Astrocyte (in vitro differentiated cells and primary cell): Measurements from ENCODE around the gene B3GALT6. TPM values are rescaled to one million over a fixed set of nuclear protein-coding genes. Genes with fewer than 3 reads are reported as not detected.
A peak's percentile ranks its signal among the peaks of the same experiment; 100 is the strongest.

Source experiments
- DNase-seq: peaks from one replicate; pipeline ENCODE4 v3.0.0-alpha.2; 2010; ENCODE audit warnings: low read depth
- FAIRE-seq: peaks from 2 replicates; lab custom pipeline; 2011; peaks lifted over from hg19 to GRCh38; lab: Jason Lieb, UNC
- H2AFZ ChIP-seq: 2 replicates; pipeline ENCODE4 v1.6.0; 2012; ENCODE audit warnings: low read depth, low read length, inconsistent platforms
- H3K27ac ChIP-seq: 2 replicates; pipeline ENCODE4 v1.5.1; 2011; ENCODE audit warnings: low read depth, low read length, inconsistent platforms
- H3K27me3 ChIP-seq: 2 replicates; pipeline ENCODE4 v1.6.0; 2011; ENCODE audit warnings: low read length, inconsistent platforms; ENCODE audit not compliant: insufficient read depth
- H3K36me3 ChIP-seq: 2 replicates; pipeline ENCODE4 v1.5.1; 2011; ENCODE audit warnings: low read length, inconsistent platforms; ENCODE audit not compliant: insufficient read depth
- H3K4me1 ChIP-seq: 2 replicates; pipeline ENCODE4 v1.5.1; 2011; ENCODE audit warnings: low read length, inconsistent platforms; ENCODE audit not compliant: insufficient read depth
- H3K4me2 ChIP-seq: 2 replicates; pipeline ENCODE4 v1.6.0; 2012; ENCODE audit warnings: low read length, inconsistent platforms
- H3K4me3 ChIP-seq: 2 replicates; pipeline ENCODE4 v1.5.1; 2011; ENCODE audit warnings: low read depth, mild to moderate bottlenecking, low read length, inconsistent platforms; ENCODE audit not compliant: insufficient read depth
- H3K79me2 ChIP-seq: 2 replicates; pipeline ENCODE4 v1.6.0; 2012; ENCODE audit warnings: mild to moderate bottlenecking, low read length, inconsistent platforms; ENCODE audit not compliant: insufficient read depth
- H3K9ac ChIP-seq: 2 replicates; pipeline ENCODE4 v1.6.0; 2012; ENCODE audit warnings: mild to moderate bottlenecking, low read length, inconsistent platforms
- H3K9me3 ChIP-seq: 2 replicates; pipeline ENCODE4 v1.5.1; 2012; ENCODE audit warnings: low read depth, mild to moderate bottlenecking, low read length, inconsistent platforms; ENCODE audit not compliant: insufficient read depth
- H4K20me1 ChIP-seq: 2 replicates; pipeline ENCODE4 v1.6.0; 2012; ENCODE audit warnings: low read length, inconsistent platforms; ENCODE audit not compliant: insufficient read depth
- H3K27ac Mint-ChIP-seq: one replicate; pipeline ENCODE4 v1.8.0; 2021; ENCODE audit warnings: mild to moderate bottlenecking, mixed read lengths; ENCODE audit not compliant: unreplicated experiment
- H3K27me3 Mint-ChIP-seq: one replicate; pipeline ENCODE4 v1.8.0; 2021; ENCODE audit warnings: low read depth, mixed read lengths; ENCODE audit not compliant: unreplicated experiment
- H3K36me3 Mint-ChIP-seq: one replicate; pipeline ENCODE4 v1.8.0; 2021; ENCODE audit warnings: low read depth, mixed read lengths; ENCODE audit not compliant: unreplicated experiment
- H3K4me1 Mint-ChIP-seq: one replicate; pipeline ENCODE4 v1.8.0; 2021; ENCODE audit warnings: low read depth, mixed read lengths; ENCODE audit not compliant: unreplicated experiment
- H3K4me3 Mint-ChIP-seq: one replicate; pipeline ENCODE4 v1.8.0; 2021; ENCODE audit warnings: mild to moderate bottlenecking, moderate library complexity, mixed read lengths; ENCODE audit not compliant: unreplicated experiment
- H3K9me3 Mint-ChIP-seq: one replicate; pipeline ENCODE4 v1.8.0; 2021; ENCODE audit warnings: mild to moderate bottlenecking, mixed read lengths; ENCODE audit not compliant: unreplicated experiment
- EZH2 ChIP-seq: IDR thresholded peaks from 2 replicates; pipeline ENCODE4 v1.6.1; 2012; ENCODE audit warnings: mild to moderate bottlenecking, low read length, inconsistent platforms; ENCODE audit not compliant: insufficient read depth
- total RNA-seq: library from RNA; stranded (reverse); gene quantifications from 2 replicates; pipeline ENCODE4 v1.2.1, GENCODE V29; 2021
- TF ChIP-seq, protein P1 (sequence below): IDR thresholded peaks from 2 replicates; pipeline ENCODE4 v1.5.1; 2011; ENCODE audit warnings: low read depth, mild to moderate bottlenecking, inconsistent platforms, low read length, moderate library complexity; ENCODE audit not compliant: insufficient read depth

B3GALT6 gene
- total RNA-seq, 1 donor from 2014 or later, result 22.4 TPM

DNA sequence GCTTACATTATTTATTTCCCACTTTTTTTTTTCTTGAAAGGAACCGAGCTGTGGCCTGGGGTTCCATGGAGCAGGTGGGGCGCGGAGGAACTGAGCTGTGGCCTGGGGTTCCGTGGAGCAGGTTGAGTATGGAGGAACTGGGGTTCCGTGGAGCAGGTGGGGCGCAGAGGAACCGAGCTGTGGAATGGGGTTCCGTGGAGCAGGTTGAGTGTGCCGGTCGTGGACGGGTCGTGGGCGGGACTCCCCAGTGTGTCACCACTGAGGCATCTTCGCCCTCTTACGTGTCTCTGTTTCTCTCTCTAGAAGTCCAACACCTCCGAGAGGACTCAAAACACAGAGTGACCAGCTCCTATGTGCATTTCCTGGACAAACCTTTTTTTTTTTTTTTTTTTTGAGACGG is 47.0 kb downstream of the B3GALT6 start:
- H3K27me3 Mint-ChIP-seq, result no peaks in the 10 kb centered on the region
- H3K4me3 ChIP-seq, result no peak overlapping the region
- DNase-seq (no peak), FAIRE-seq (no peak)
- H3K36me3 Mint-ChIP-seq, result no peaks in the 10 kb centered on the region
- no peak overlapping the region for H2AFZ ChIP-seq
- H3K79me2 ChIP-seq, result no peaks in the 10 kb centered on the region
- TF ChIP-seq, protein P1, sequence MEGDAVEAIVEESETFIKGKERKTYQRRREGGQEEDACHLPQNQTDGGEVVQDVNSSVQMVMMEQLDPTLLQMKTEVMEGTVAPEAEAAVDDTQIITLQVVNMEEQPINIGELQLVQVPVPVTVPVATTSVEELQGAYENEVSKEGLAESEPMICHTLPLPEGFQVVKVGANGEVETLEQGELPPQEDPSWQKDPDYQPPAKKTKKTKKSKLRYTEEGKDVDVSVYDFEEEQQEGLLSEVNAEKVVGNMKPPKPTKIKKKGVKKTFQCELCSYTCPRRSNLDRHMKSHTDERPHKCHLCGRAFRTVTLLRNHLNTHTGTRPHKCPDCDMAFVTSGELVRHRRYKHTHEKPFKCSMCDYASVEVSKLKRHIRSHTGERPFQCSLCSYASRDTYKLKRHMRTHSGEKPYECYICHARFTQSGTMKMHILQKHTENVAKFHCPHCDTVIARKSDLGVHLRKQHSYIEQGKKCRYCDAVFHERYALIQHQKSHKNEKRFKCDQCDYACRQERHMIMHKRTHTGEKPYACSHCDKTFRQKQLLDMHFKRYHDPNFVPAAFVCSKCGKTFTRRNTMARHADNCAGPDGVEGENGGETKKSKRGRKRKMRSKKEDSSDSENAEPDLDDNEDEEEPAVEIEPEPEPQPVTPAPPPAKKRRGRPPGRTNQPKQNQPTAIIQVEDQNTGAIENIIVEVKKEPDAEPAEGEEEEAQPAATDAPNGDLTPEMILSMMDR, result no peak
- no peak for TF ChIP-seq EZH2
- no peaks in the 10 kb centered on the region for H3K9me3 Mint-ChIP-seq
- no peak overlapping the region for H3K9ac ChIP-seq
- no peak overlapping the region for H3K4me3 Mint-ChIP-seq
- no peaks in the 10 kb centered on the region for H4K20me1 ChIP-seq
- no peaks in the 10 kb centered on the region for H3K36me3 ChIP-seq
- peaks cover 23% of the 10 kb centered on the region for H3K4me1 ChIP-seq
- no peak overlapping the region for H3K27ac Mint-ChIP-seq
- no peak overlapping the region for H3K27ac ChIP-seq
- H3K4me2 ChIP-seq, result no peak overlapping the region
- H3K27me3 ChIP-seq, result no peaks in the 10 kb centered on the region
- H3K4me1 Mint-ChIP-seq, result peaks cover 15% of the 10 kb centered on the region
- H3K9me3 ChIP-seq, result no peaks in the 10 kb centered on the region

DNA sequence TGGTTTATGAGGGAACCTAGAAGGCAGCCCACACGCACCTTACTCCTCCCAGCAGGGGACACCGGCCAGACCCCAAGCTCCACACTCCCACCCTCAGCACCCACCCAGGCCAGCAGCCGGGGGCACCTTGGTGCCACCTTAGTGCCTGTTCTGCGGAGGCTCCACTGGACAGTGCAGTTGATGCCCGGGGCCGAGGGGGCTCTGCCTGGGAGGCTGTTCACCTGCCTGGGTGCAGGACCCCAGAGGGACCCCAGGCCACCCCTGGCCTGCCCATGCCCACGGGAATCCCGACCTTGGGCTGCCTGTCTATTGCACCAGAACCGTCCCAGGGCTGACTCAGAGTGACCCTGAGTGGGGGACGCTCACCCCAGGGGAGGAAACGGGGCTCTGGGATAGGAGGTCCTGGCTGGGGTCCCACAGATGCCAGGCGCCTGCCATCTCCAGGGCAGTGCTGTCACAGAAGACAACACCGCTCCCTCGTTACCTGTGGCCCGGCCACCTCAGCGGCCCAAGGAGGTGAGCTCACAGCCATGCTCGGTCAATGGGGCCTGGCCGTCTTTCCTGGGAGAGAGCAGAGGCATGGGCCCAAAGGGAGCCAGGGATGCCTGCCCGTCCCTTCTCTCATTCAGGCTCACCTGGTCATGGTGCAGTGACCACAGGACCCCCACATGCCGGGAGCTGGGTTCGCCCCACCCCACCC is 48.9 kb downstream of the B3GALT6 start:
- Mint-ChIP-seq H3K4me1 (peaks cover 3% of the 10 kb centered on the region), H3K4me3 (no peak overlapping the region), H3K27me3 (peaks cover 2% of the 10 kb centered on the region), H3K9me3 (no peaks in the 10 kb centered on the region), H3K36me3 (no peaks in the 10 kb centered on the region), H3K27ac (no peak overlapping the region)
- Histone ChIP-seq H3K27me3 (no peaks in the 10 kb centered on the region), H3K9me3 (no peaks in the 10 kb centered on the region), H4K20me1 (no peaks in the 10 kb centered on the region), H3K36me3 (no peaks in the 10 kb centered on the region), H3K4me1 (peaks cover 9% of the 10 kb centered on the region), H3K9ac (no peak overlapping the region), H3K4me3 (no peak overlapping the region), H3K4me2 (no peak overlapping the region), H3K79me2 (no peaks in the 10 kb centered on the region), H2AFZ (no peak overlapping the region), H3K27ac (no peak overlapping the region)
- TF ChIP-seq EZH2, result no peak
- TF ChIP-seq, protein P1, result no peak
- no peak for DNase-seq
- FAIRE-seq, result no peak

DNA sequence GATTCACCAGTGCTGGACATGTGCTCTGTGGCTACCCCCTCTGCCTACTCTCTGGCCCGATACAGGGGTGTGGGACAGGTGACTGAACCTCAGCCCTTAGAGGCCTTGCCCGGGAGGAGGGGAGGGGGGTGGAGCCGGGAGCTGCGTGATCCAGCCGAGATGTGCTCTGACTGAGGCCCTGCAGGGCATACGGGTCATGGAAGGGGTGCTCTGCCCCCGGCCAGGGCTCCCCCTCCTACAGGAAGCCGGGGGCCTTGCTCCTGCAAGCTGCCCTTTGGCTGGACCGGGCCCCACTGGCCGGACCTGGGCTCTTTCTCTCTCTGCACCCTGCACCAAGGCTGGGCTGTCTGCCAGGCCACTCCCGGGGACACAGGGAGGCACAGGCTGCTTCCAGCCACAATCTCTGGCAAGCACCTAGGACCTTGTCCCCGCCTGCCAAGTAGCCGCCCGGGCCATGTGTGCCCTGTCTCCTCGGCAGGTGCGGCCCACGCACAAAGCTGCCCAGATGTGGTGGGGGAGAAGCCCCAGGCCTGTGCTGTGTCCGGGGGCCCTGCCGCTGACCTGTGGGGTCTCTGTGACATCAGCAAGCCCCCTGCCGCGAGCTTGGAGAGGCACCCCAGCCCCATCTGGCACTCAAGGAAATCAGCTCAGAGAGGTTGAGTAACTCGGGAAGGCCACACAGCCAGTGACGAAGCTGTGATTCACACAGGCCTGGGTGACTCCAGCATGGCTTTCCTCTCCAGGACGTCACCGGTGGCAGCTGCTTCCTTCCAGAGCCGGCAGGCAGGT is 49.7 kb downstream of the B3GALT6 start:
- H3K27me3 Mint-ChIP-seq, result peaks cover 2% of the 10 kb centered on the region
- Histone ChIP-seq H3K79me2 (no peaks in the 10 kb centered on the region), H3K9ac (peak overlapping the region; percentile 40), H3K36me3 (no peaks in the 10 kb centered on the region), H3K4me2 (no peak overlapping the region), H3K9me3 (no peaks in the 10 kb centered on the region), H4K20me1 (no peaks in the 10 kb centered on the region), H3K4me3 (no peak overlapping the region), H3K27ac (no peak overlapping the region), H2AFZ (no peak overlapping the region), H3K27me3 (no peaks in the 10 kb centered on the region), H3K4me1 (peaks cover 6% of the 10 kb centered on the region)
- FAIRE-seq, result no peak
- no peaks in the 10 kb centered on the region for H3K9me3 Mint-ChIP-seq
- H3K4me1 Mint-ChIP-seq, result no peaks in the 10 kb centered on the region
- no peak overlapping the region for H3K4me3 Mint-ChIP-seq
- H3K36me3 Mint-ChIP-seq, result no peaks in the 10 kb centered on the region
- DNase-seq, result peak; percentile 54
- no peak overlapping the region for H3K27ac Mint-ChIP-seq
- TF ChIP-seq, protein P1, result no peak
- no peak for TF ChIP-seq EZH2
